Ramos (cell line): Measurements from ENCODE around the gene RPS16.

Experiments
- in situ Hi-C: fragments of 300-500 bp; cut with MboI; formaldehyde crosslinking; loops from one replicate; pipeline ENCODE4 v1.14.3; 2022; ENCODE audit warnings: low sequenced_read_pairs; ENCODE audit not compliant: unreplicated experiment

Gene RPS16

GRCh38 chr19:39410017-39410830 is 25.5 kb downstream of the RPS16 start:
- in situ Hi-C loops, result loop anchor here (10.0 kb wide), 1 partner anchor 295 kb away; no protein-coding TSS in a partner anchor

- in situ Hi-C loops, result loop anchor here (10.0 kb wide), 1 partner anchor 295 kb away; no protein-coding TSS in a partner anchor
These were observed 26.3 kb downstream of the RPS16 start for GRCh38 chr19:39409208-39410016.

- in situ Hi-C loops, result no loop called here
These were observed 27.1 kb downstream of the RPS16 start for GRCh38 chr19:39408392-39409207.

GRCh38 chr19:39407660-39408391 is 27.9 kb downstream of the RPS16 start:
- in situ Hi-C loops, result no loop called here

- in situ Hi-C loops, result no loop called here
These were observed 28.4 kb downstream of the RPS16 start for GRCh38 chr19:39407410-39407659.

- in situ Hi-C loops, result no loop called here
These were observed 28.9 kb downstream of the RPS16 start, which contains the start of gene ZFP36 for GRCh38 chr19:39406656-39407409. ZFP36 (plus strand) TSS chr19:39406847; CDS start chr19:39406905, 58 bp downstream.

GRCh38 chr19:39405958-39406655 is 29.6 kb downstream of the RPS16 start:
- in situ Hi-C loops, result no loop called here

GRCh38 chr19:39405261-39405957 is 30.3 kb downstream of the RPS16 start:
- in situ Hi-C loops, result no loop called here

- in situ Hi-C loops, result no loop called here
These were observed 32.1 kb downstream of the RPS16 start for GRCh38 chr19:39403331-39404312.

GRCh38 chr19:39402346-39403300 is 33.1 kb downstream of the RPS16 start:
- in situ Hi-C loops, result no loop called here

GRCh38 chr19:39401549-39402345 is 34.0 kb downstream of the RPS16 start:
- in situ Hi-C loops, result no loop called here

GRCh38 chr19:39401070-39401548 is 34.6 kb downstream of the RPS16 start:
- in situ Hi-C loops, result no loop called here

- in situ Hi-C loops, result no loop called here
These were observed 35.7 kb downstream of the RPS16 start for GRCh38 chr19:39400061-39400460.

GRCh38 chr19:39399668-39400050 is 36.1 kb downstream of the RPS16 start:
- in situ Hi-C loops, result no loop called here

GRCh38 chr19:39398297-39398864 is 37.4 kb downstream of the RPS16 start:
- in situ Hi-C loops, result no loop called here
